Small intestine (tissue), 7 donors: ENCODE results near the gene MARVELD1. TPM values are rescaled to one million over a fixed set of nuclear protein-coding genes. Genes with fewer than 3 reads are reported as not detected.
A peak's percentile ranks its signal among the peaks of the same experiment; 100 is the strongest.

Experiments used
- DNase-seq, 2 donors: peaks; one replicate each; pipeline versions ENCODE4 v3.0.0 to v3.0.0-alpha.2; 2013
- FAIRE-seq: peaks from 2 replicates; lab custom pipeline; 2012; peaks lifted over from hg19 to GRCh38; lab: Jason Lieb, UNC
- H3K27ac ChIP-seq, 3 donors: one replicate each; pipeline ENCODE4 v1.5.1; 2013; ENCODE audit warnings: low read length in 2 of 3, mild to moderate bottlenecking in 2 of 3, control low read depth in 1 of 3, inconsistent platforms in 1 of 3, low read depth in 1 of 3, moderate library complexity in 1 of 3
- H3K27me3 ChIP-seq, 3 donors: one replicate each; pipeline ENCODE4 v1.6.1; 2013; ENCODE audit warnings: low read length in 3 of 3, inconsistent platforms in 1 of 3; ENCODE audit not compliant: control insufficient read depth in 3 of 3, insufficient read depth in 3 of 3
- H3K36me3 ChIP-seq, 3 donors: one replicate each; pipeline ENCODE4 v1.6.1; 2013; ENCODE audit warnings: low read length in 3 of 3, inconsistent platforms in 1 of 3, low read depth in 1 of 3, mild to moderate bottlenecking in 1 of 3, moderate library complexity in 1 of 3; ENCODE audit not compliant: control insufficient read depth in 3 of 3, insufficient read depth in 2 of 3
- H3K4me1 ChIP-seq, 3 donors: one replicate each; pipeline ENCODE4 v1.6.1; 2013; ENCODE audit warnings: low read length in 2 of 3, inconsistent platforms in 1 of 3, low read depth in 1 of 3, mild to moderate bottlenecking in 1 of 3, moderate library complexity in 1 of 3; ENCODE audit not compliant: control insufficient read depth in 3 of 3, insufficient read depth in 2 of 3
- H3K4me3 ChIP-seq, 3 donors: one replicate each; pipeline ENCODE4 v1.5.1; 2013; ENCODE audit warnings: low read length in 3 of 3, control low read depth in 1 of 3, inconsistent platforms in 1 of 3, low read depth in 1 of 3, mild to moderate bottlenecking in 1 of 3, moderate library complexity in 1 of 3
- H3K9me3 ChIP-seq, 2 donors: one replicate each; pipeline ENCODE4 v1.6.1; 2013; ENCODE audit warnings: low read depth in 1 of 2, low read length in 1 of 2; ENCODE audit not compliant: control insufficient read depth in 2 of 2, insufficient read depth in 1 of 2
- WGBS, 3 donors: extraction: QIAGEN DNeasy Blood & Tissue Kit; methylation state at CpG; one replicate each; pipeline ENCODE4 v1.1.7; 2013; 5-methylcytosine and 5-hydroxymethylcytosine counted together
- polyA plus RNA-seq, 4 donors: library from polyadenylated mRNA; stranded (reverse) in 3 of 4; unstranded in 1 of 4; fragments of 200-250 nt in 3 of 4; fragments of 120-200 nt in 1 of 4; gene quantifications; one replicate each; pipeline versions ENCODE4 v1.2.1 to v1.2.3, GENCODE V29; 2013
- donor health status: healthy with polysubstance abuse.
- donor health status: control.
- donor health status: control.
- donor health status: Bipolar disorder and iron deficiency.
- donor health status: healthy.

Gene MARVELD1
- polyA plus RNA-seq, 4 donors, result 1.6 to 35.2 (median 10.2) TPM

DNA sequence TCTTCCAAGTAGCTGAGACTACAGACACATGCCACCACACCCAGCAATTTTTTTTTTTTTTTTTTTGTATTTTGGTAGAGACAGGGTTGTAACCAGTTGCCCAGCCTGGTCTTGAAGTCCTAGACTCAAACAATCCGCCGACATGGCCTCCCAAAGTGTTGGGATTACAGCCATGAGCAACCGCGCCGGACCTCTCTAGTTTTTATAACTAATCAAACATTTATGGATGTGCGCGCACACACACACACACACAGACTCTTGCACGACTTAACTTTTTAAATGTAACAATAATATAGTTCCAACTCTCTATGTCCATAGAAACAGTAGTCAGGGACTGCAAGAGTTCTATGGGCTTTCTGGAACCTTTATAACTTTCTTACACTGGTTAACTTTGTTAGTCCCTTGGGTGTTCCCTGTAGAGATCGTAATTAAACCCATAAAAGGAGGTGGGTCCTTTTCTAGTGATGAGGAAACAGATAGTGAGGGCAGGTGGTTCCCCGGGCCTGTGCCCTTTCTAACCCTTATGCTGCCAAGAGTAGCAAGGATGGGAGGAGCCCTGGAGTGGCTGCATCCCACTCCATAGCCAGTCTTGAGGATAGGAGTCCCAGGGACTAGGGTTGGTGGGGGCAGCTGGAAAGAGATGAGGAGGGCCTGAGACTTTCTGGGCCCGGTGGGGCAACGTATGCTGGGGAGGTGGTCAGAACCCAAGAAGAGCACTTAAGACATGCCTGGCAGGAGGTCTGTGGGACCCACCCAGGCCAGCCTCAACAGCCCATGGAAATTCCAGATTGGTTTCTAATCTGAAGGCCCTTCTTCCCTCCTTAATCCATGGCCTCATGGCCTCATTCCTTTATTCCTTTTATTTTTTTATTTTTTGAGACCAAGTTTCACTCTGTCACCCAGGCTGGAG is 8.6 kb downstream of the MARVELD1 start:
- DNase-seq, result peak; percentile 78 to 93
- no peaks in the 10 kb centered on the region for H3K27me3 ChIP-seq
- peaks cover 0 to 4% of the 10 kb centered on the region in 2 donors for H3K9me3 ChIP-seq
- peaks cover 3 to 27% (median 9%) of the 10 kb centered on the region in 3 donors for H3K4me1 ChIP-seq
- 23 to 67% (median 39%) methylated on average over 12 of the region's 12 CpGs for WGBS, 3 donors
- peak overlapping the region in 2 of 3 donors; percentile 11 to 24 for H3K27ac ChIP-seq
- no peak for FAIRE-seq
- peaks cover 0 to 17% (median 0%) of the 10 kb centered on the region in 3 donors for H3K36me3 ChIP-seq
- H3K4me3 ChIP-seq, result no peak overlapping the region

GRCh38 chr10:97723001-97723400 is 9.5 kb downstream of the MARVELD1 start:
- DNase-seq (no peak), FAIRE-seq (no peak)
- Histone ChIP-seq H3K9me3 (peaks cover 0 to 4% of the 10 kb centered on the region in 2 donors), H3K27me3 (no peaks in the 10 kb centered on the region), H3K4me3 (no peak overlapping the region), H3K4me1 (peaks cover 3 to 21% (median 9%) of the 10 kb centered on the region in 3 donors), H3K27ac (no peak overlapping the region), H3K36me3 (peaks cover 0 to 9% (median 0%) of the 10 kb centered on the region in 3 donors)
- whole genome bisulfite sequencing, 3 donors, result 73 to 84% (median 79%) methylated on average over 3 of the region's 3 CpGs

- FAIRE-seq, result no peak
- Histone ChIP-seq H3K9me3 (peaks cover 0 to 4% of the 10 kb centered on the region in 2 donors), H3K36me3 (peaks cover 0 to 1% (median 0%) of the 10 kb centered on the region in 3 donors), H3K27me3 (no peaks in the 10 kb centered on the region), H3K4me1 (peaks cover 0 to 7% (median 2%) of the 10 kb centered on the region in 3 donors), H3K4me3 (no peak overlapping the region), H3K27ac (no peak overlapping the region)
- peak in 1 of 2 donors; percentile 53 for DNase-seq
- WGBS, 3 donors, result 51 to 64% (median 52%) methylated on average over 5 of the region's 5 CpGs
Measured at GRCh38 chr10:97724341-97724941, 10.9 kb downstream of the MARVELD1 start.

DNA sequence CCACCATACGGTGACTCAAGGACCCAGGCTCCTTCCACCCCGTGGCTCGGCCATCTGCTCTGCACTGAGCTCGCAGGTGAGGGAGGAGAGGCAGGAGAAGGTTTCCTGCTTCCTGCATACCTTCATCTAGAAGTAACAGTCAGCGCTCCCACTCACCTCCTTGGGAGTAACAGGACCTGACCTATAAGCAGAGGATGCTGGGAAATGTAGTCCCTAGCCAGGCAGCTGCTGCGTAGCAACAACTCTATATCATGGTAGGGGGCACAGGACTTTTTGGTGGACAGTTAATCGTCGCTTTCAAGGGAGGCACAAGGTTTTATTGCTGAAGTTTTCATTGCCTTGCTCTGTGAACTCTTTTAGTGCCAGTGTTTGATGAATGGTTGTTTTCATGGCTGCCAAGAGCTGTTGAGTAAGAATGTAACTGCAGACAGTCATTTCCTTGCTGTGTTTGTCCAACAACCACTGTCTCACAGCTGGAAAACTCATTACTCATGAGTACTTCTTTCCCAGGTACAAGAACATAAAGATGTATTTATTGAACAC is 13.2 kb downstream of the MARVELD1 start:
- DNase-seq (peak; percentile 47 to 79), FAIRE-seq (no peak)
- peak overlapping the region in 1 of 3 donors; percentile 41 for H3K27ac ChIP-seq
- H3K27me3 ChIP-seq, result no peaks in the 10 kb centered on the region
- WGBS, 3 donors, result 37 to 54% (median 46%) methylated on average over 8 of the region's 8 CpGs
- H3K4me3 ChIP-seq, result peak overlapping the region in 1 of 3 donors; percentile 31
- H3K9me3 ChIP-seq, result peaks cover 0 to 4% of the 10 kb centered on the region in 2 donors
- no peaks in the 10 kb centered on the region for H3K36me3 ChIP-seq
- peaks cover 0 to 4% (median 0%) of the 10 kb centered on the region in 3 donors for H3K4me1 ChIP-seq

DNA sequence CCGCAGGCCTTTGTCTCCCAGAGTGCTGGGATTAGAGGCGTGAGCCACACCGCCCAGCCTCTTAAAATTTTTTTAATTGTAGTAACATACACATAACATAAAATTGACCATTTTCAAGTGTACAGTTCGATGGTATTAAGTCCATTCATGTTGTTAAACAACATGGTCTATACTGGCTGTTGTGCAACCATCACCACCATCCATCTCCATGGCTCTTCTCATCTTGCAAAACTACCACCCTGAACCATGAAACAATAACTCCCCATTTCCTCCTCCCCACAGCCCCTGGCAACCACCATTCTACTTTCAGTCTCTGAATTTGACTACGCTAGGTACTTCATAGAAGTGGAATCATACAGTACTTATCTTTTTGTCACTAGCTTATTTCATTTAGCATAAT is 15.5 kb downstream of the MARVELD1 start:
- no peak for FAIRE-seq
- DNase-seq, result no peak
- H3K4me1 ChIP-seq, result no peaks in the 10 kb centered on the region
- H3K27me3 ChIP-seq, result no peaks in the 10 kb centered on the region
- H3K4me3 ChIP-seq, result no peak overlapping the region
- peaks cover 0 to 4% of the 10 kb centered on the region in 2 donors for H3K9me3 ChIP-seq
- H3K27ac ChIP-seq, result no peak overlapping the region
- no peaks in the 10 kb centered on the region for H3K36me3 ChIP-seq
- WGBS, 3 donors, result 90 to 92% (median 91%) methylated on average over 5 of the region's 5 CpGs

DNA sequence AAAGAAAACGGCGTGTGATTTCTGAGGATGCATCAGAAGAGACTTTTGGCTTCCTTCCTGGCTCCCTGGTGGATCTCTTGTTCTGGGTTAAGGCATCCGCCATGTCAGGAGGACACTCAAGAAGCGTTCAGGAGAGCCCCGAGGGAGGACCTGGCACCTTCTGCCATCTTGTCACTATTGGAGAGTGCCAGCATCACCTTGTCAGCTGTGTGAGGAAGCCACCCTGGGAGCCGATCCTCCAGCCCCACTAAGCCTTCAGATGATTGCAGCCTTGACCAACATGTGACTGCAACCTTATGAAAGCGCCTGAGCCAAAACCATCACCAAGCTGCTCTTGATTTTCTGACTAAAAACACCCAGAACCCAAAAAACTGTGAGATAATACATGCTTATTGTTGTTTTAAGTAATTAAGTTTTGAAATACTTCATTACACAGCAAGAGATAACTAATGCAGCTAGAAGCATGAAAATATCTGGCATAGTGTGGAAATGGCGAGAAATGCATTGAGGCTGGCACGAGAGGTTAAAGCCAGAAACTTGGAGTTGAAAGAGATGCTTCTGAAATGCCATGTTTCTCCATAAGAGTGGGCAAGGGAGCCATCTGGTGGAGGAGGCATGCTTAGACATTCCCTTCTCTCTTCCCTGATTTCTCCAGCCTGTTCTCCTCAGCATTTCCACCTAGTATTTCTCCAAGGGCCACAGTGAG is 18.0 kb downstream of the MARVELD1 start:
- 62 to 71% (median 66%) methylated on average over 9 of the region's 9 CpGs for WGBS, 3 donors
- no peaks in the 10 kb centered on the region for H3K27me3 ChIP-seq

DNA sequence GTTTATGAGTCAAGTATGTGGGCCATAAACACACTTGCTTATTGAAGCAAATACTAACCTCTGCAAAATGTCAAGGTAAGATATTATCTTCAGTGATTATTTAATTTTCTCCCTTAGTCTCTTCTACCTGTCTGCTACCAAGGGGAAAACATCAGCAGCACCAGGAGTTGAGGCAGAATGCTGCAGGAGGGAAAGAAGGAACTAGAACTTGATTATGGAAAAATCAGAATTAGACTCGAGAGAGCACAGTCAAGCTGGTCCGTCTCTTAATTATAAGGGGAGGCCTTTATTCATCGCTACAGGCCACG is 18.5 kb downstream of the MARVELD1 start:
- H3K9me3 ChIP-seq, result peaks cover 0 to 5% of the 10 kb centered on the region in 2 donors
- H3K36me3 ChIP-seq, result no peaks in the 10 kb centered on the region
- H3K4me3 ChIP-seq, result no peak overlapping the region
- WGBS, 3 donors, result 80 to 87% (median 83%) methylated on average over 4 of the region's 4 CpGs
- DNase-seq (no peak), FAIRE-seq (no peak)
- no peaks in the 10 kb centered on the region for H3K27me3 ChIP-seq
- H3K4me1 ChIP-seq, result peaks cover 0 to 3% (median 0%) of the 10 kb centered on the region in 3 donors
- H3K27ac ChIP-seq, result no peak overlapping the region

More for the DNA sequence above, 18.0 kb downstream of the MARVELD1 start:
- FAIRE-seq (no peak), DNase-seq (peak; percentile 83 to 85)
- no peak overlapping the region for H3K27ac ChIP-seq
- peaks cover 0 to 3% of the 10 kb centered on the region in 2 donors for H3K9me3 ChIP-seq
- no peaks in the 10 kb centered on the region for H3K36me3 ChIP-seq
- H3K4me3 ChIP-seq, result no peak overlapping the region
- no peaks in the 10 kb centered on the region for H3K4me1 ChIP-seq

GRCh38 chr10:97733256-97733655 is 19.7 kb downstream of the MARVELD1 start:
- Histone ChIP-seq H3K27me3 (no peaks in the 10 kb centered on the region), H3K4me3 (no peak overlapping the region), H3K9me3 (peaks cover 0 to 5% of the 10 kb centered on the region in 2 donors), H3K4me1 (peaks cover under 1 to 8% (median 6%) of the 10 kb centered on the region in 3 donors), H3K27ac (no peak overlapping the region), H3K36me3 (no peaks in the 10 kb centered on the region)
- FAIRE-seq (no peak), DNase-seq (no peak)
- WGBS, 3 donors, result 79 to 94% (median 89%) methylated on average over 4 to 5 of the region's 5 CpGs
